CD4-positive, alpha-beta T cell (primary cell): ENCODE data around the gene RALGPS2. TPM values are rescaled to one million over a fixed set of nuclear protein-coding genes. Genes with fewer than 3 reads are reported as not detected.

Source experiments
- ATAC-seq: fragments of 200-7000 bp; cut with Tn5 transposase; one replicate; pipeline ENCODE4 v1.10.0; 2022; ENCODE audit warnings: mild to moderate bottlenecking; ENCODE audit not compliant: poor library complexity
- CTCF ChIA-PET: fragments of 350-600 bp; sonication (Branson Sonifier 250); formaldehyde crosslinking; loops from one replicate; lab custom pipeline; 2021; ENCODE audit warnings: antibody characterized with exemption, inconsistent platforms; lab: Charles Lee
- POLR2A ChIA-PET: fragments of 350-600 bp; sonication (Branson Sonifier 250); formaldehyde crosslinking; loops from one replicate; lab custom pipeline; 2021; ENCODE audit warnings: antibody characterized with exemption, inconsistent platforms; lab: Charles Lee
- DNase-seq, 14 experiments: peaks; one replicate each; pipeline ENCODE4 v3.0.0-alpha.2; 2013 to 2020; ENCODE audit warnings: mixed read lengths in 2 of 14
- H3K27ac ChIP-seq, 2 donors: one replicate each; pipeline versions ENCODE4 v1.5.1 to v1.7.0; 2013; ENCODE audit warnings: low read length in 2 of 2, low read depth in 1 of 2, mild to moderate bottlenecking in 1 of 2
- H3K27me3 ChIP-seq, 2 experiments: 1 replicate in 1 of 2; 2 replicates in 1 of 2; pipeline versions ENCODE4 v1.6.1 to v1.7.0; 2013; ENCODE audit warnings: low read length in 2 of 2, control low read depth in 1 of 2, mild to moderate bottlenecking in 1 of 2, moderate library complexity in 1 of 2; ENCODE audit not compliant: insufficient read depth in 2 of 2, control insufficient read depth in 1 of 2
- H3K36me3 ChIP-seq: one replicate; pipeline ENCODE4 v1.6.1; 2013; ENCODE audit warnings: low read length, control low read depth; ENCODE audit not compliant: insufficient read depth
- H3K4me1 ChIP-seq: one replicate; pipeline ENCODE4 v1.6.1; 2013; ENCODE audit warnings: low read length, control low read depth; ENCODE audit not compliant: insufficient read depth
- H3K4me3 ChIP-seq: one replicate; pipeline ENCODE4 v1.5.1; 2013; ENCODE audit warnings: mild to moderate bottlenecking, low read length, moderate library complexity
- H3K9me3 ChIP-seq, 2 experiments: 1 replicate in 1 of 2; 2 replicates in 1 of 2; pipeline versions ENCODE4 v1.6.1 to v1.7.0; 2013; ENCODE audit warnings: low read length in 2 of 2, mild to moderate bottlenecking in 2 of 2, control low read depth in 1 of 2, moderate library complexity in 1 of 2; ENCODE audit not compliant: control insufficient read depth in 1 of 2, insufficient read depth in 1 of 2
- H3K27ac Mint-ChIP-seq: one replicate; pipeline ENCODE4 v1.8.0; 2020; ENCODE audit warnings: mixed read lengths
- H3K27me3 Mint-ChIP-seq: one replicate; pipeline ENCODE4 v1.8.0; 2021; ENCODE audit warnings: mixed read lengths
- H3K36me3 Mint-ChIP-seq: one replicate; pipeline ENCODE4 v1.8.0; 2021; ENCODE audit warnings: low read depth, mixed read lengths
- H3K4me1 Mint-ChIP-seq: one replicate; pipeline ENCODE4 v1.8.0; 2021; ENCODE audit warnings: low read depth, mixed read lengths
- H3K4me3 Mint-ChIP-seq: one replicate; pipeline ENCODE4 v1.8.0; 2020; ENCODE audit warnings: mild to moderate bottlenecking, mixed read lengths
- H3K9me3 Mint-ChIP-seq: one replicate; pipeline ENCODE4 v1.8.0; 2020; ENCODE audit warnings: mixed read lengths
- intact Hi-C, 2 experiments: fragments of 100-400 bp; cut with DNase I in 1 of 2; cut with micrococcal nuclease in 1 of 2; formaldehyde crosslinking; loops; one replicate each; pipeline versions ENCODE4 v1.15.1 to v1.9.0; 2023 to 2025; cut with DNase I, micrococcal nuclease
- total RNA-seq, 174 experiments: library from RNA in 2 of 174; stranded (reverse) in 2 of 174; gene quantifications; one replicate each; pipeline ENCODE4 v1.2.3 and lab custom pipeline; 2021 to 2026
- TF ChIP-seq, protein P1 (sequence below): fragments of 200-600 bp; IDR thresholded peaks from one replicate; pipeline ENCODE4 v1.8.0; 2022; ENCODE audit warnings: antibody characterized with exemption, mild to moderate bottlenecking

The RALGPS2 gene
- total RNA-seq, 2 experiments from 2014 or later, result 8.6 to 10.8 TPM

DNA sequence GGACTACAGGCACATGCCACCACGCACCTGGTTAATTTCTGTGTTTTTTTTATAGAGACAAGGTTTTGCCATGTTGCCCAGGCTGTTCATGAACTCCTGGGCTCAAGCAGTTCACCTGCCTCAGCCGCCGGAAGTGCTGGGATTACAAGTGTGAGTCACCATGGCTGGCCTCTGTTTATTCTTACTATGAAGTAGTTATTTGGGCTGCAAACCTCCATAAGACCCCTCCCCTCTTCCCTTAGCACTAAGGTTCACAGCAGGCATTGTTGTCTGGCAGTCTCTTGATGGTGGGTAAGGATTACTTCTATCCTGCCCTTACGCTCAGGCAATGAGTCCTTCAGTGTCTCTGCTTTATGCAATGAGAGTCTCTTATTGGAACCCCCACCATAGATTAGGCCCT lies 94.1 kb downstream of the RALGPS2 start:
- CTCF ChIA-PET, result no interaction called here
- POLR2A ChIA-PET, result no interaction called here
- H3K36me3 Mint-ChIP-seq, result peaks cover 50% of the 10 kb centered on the region
- H3K4me3 Mint-ChIP-seq, result no peak overlapping the region
- DNase-seq (no peak), ATAC-seq (no peak)
- H3K4me1 Mint-ChIP-seq, result no peaks in the 10 kb centered on the region
- Histone ChIP-seq H3K36me3 (no peaks in the 10 kb centered on the region), H3K4me1 (no peaks in the 10 kb centered on the region), H3K4me3 (no peak overlapping the region), H3K27me3 (no peaks in the 10 kb centered on the region), H3K27ac (no peak overlapping the region), H3K9me3 (no peaks in the 10 kb centered on the region)
- H3K27me3 Mint-ChIP-seq, result no peaks in the 10 kb centered on the region
- TF ChIP-seq, protein P1, sequence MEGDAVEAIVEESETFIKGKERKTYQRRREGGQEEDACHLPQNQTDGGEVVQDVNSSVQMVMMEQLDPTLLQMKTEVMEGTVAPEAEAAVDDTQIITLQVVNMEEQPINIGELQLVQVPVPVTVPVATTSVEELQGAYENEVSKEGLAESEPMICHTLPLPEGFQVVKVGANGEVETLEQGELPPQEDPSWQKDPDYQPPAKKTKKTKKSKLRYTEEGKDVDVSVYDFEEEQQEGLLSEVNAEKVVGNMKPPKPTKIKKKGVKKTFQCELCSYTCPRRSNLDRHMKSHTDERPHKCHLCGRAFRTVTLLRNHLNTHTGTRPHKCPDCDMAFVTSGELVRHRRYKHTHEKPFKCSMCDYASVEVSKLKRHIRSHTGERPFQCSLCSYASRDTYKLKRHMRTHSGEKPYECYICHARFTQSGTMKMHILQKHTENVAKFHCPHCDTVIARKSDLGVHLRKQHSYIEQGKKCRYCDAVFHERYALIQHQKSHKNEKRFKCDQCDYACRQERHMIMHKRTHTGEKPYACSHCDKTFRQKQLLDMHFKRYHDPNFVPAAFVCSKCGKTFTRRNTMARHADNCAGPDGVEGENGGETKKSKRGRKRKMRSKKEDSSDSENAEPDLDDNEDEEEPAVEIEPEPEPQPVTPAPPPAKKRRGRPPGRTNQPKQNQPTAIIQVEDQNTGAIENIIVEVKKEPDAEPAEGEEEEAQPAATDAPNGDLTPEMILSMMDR, result no peak
- H3K9me3 Mint-ChIP-seq, result no peaks in the 10 kb centered on the region
- intact Hi-C loops, result no loop called here
- no peak overlapping the region for H3K27ac Mint-ChIP-seq

DNA sequence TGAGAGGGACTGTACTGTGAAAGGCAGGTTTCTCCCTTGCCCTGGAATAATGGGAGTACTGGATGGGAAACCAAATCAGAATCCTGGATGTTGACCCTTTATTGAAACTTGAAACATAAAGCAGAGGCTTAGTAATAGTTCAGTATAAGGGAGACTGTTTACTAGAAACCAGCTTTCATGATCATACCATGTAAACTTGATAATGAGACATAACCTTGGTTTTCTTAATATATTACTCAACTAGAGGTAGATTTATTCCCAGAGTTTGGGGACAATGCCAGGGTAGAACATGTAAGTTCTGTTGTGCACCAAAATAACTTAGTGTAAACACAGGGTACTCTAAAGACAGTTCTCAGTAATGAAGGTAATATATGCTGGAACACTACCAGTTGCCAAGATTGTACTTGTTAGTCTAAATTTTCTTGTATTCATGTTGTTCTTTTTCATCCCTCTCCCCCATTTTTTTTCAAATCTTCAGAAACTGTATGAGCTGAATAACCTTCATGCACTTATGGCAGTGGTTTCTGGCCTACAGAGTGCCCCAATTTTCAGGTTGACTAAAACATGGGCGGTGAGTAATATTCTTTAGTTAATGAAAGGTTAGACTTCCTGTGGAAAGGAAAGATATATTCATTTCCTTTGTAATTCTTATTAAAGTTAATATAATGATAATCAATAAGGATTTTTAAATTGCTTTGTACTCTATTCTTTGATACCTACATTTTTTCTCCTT lies 96.3 kb downstream of the RALGPS2 start:
- H3K4me1 ChIP-seq, result no peaks in the 10 kb centered on the region
- DNase-seq, result no peak
- ChIA-PET POLR2A (interaction anchor here (0.6 kb wide), 1 partner anchor 1907 kb away, joined by 3 read pairs; no protein-coding TSS in a partner anchor), CTCF (no interaction called here)
- Mint-ChIP-seq H3K36me3 (peaks cover 49% of the 10 kb centered on the region), H3K4me1 (no peaks in the 10 kb centered on the region), H3K4me3 (no peak overlapping the region), H3K9me3 (no peaks in the 10 kb centered on the region), H3K27ac (no peak overlapping the region), H3K27me3 (no peaks in the 10 kb centered on the region)
- TF ChIP-seq, protein P1, result no peak
- no peak overlapping the region for H3K4me3 ChIP-seq
- no peaks in the 10 kb centered on the region for H3K27me3 ChIP-seq
- no peaks in the 10 kb centered on the region for H3K9me3 ChIP-seq
- no peak overlapping the region for H3K27ac ChIP-seq
- H3K36me3 ChIP-seq, result no peaks in the 10 kb centered on the region
- ATAC-seq, result no peak
- intact Hi-C loops, result no loop called here

DNA sequence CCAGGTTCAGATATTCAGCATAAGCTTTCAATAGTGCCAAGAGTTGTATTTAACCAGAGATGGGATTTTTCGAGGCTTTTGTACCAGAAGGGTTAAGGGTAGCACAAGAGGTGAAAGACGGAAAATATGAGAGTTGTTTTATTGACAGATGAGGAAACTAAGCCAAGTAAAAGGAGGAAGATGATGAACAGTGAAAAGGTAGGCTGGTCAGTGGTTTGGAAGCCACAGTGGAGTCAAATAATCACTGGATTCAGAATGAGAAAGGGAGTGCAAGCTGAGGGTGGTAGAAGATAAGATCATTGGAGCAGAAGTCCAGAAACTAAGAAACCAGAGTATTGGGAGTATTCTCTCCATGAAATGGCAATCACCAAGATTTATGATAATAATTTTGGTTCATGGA lies 100.1 kb downstream of the RALGPS2 start:
- no peaks in the 10 kb centered on the region for H3K27me3 ChIP-seq
- H3K9me3 Mint-ChIP-seq, result no peaks in the 10 kb centered on the region
- no peak overlapping the region for H3K4me3 ChIP-seq
- no peaks in the 10 kb centered on the region for H3K27me3 Mint-ChIP-seq
- ChIA-PET POLR2A (no interaction called here), CTCF (no interaction called here)
- no peaks in the 10 kb centered on the region for H3K4me1 Mint-ChIP-seq
- no peak overlapping the region for H3K27ac Mint-ChIP-seq
- intact Hi-C loops, result no loop called here
- H3K36me3 ChIP-seq, result no peaks in the 10 kb centered on the region
- peaks cover 50% of the 10 kb centered on the region for H3K36me3 Mint-ChIP-seq
- TF ChIP-seq, protein P1, result no peak
- no peaks in the 10 kb centered on the region for H3K4me1 ChIP-seq
- H3K9me3 ChIP-seq, result no peaks in the 10 kb centered on the region
- DNase-seq, result no peak
- no peak overlapping the region for H3K4me3 Mint-ChIP-seq
- H3K27ac ChIP-seq, result no peak overlapping the region
- no peak for ATAC-seq
